ENCODE measurements around the gene PRKG1.

The PRKG1 gene

GRCh38 chr10:51950371-51950995, 876.2 kb downstream of the PRKG1 start:
- no peak for DNase-seq (ENCODE audit: low spot score)
- TF ChIP-seq CTCF (conservative IDR thresholded peaks at IDR 0.05; ENCODE audit: low read depth), result no peak
- ChIA-PET POLR2A (ENCODE audit: low non-redundant PET) (no interaction called here), CTCF (no interaction called here)
- no peak overlapping the region for H3K27ac ChIP-seq

GRCh38 chr10:51950996-51951555, 876.8 kb downstream of the PRKG1 start:
- ChIA-PET POLR2A (ENCODE audit: low non-redundant PET) (no interaction called here), CTCF (no interaction called here)
- no peak for DNase-seq (ENCODE audit: low spot score)
- TF ChIP-seq CTCF (conservative IDR thresholded peaks at IDR 0.05; ENCODE audit: low read depth), result no peak
- H3K27ac ChIP-seq, result no peak overlapping the region

- ChIA-PET CTCF (no interaction called here), POLR2A (ENCODE audit: low non-redundant PET) (no interaction called here)
- H3K27ac ChIP-seq, result no peak overlapping the region
- DNase-seq (ENCODE audit: low spot score), result no peak
- no peak for TF ChIP-seq CTCF (conservative IDR thresholded peaks at IDR 0.05; ENCODE audit: low read depth)
Measured at GRCh38 chr10:51951601-51952000, 877.3 kb downstream of the PRKG1 start.

GRCh38 chr10:51952056-51952455, 877.8 kb downstream of the PRKG1 start:
- no peak for DNase-seq (ENCODE audit: low spot score)
- TF ChIP-seq CTCF (conservative IDR thresholded peaks at IDR 0.05; ENCODE audit: low read depth), result no peak
- ChIA-PET POLR2A (ENCODE audit: low non-redundant PET) (no interaction called here), CTCF (no interaction called here)
- H3K27ac ChIP-seq, result no peak overlapping the region

GRCh38 chr10:51955696-51956095, 881.4 kb downstream of the PRKG1 start:
- ChIA-PET POLR2A (ENCODE audit: low non-redundant PET) (no interaction called here), CTCF (no interaction called here)
- no peak for DNase-seq (ENCODE audit: low spot score)
- no peak overlapping the region for H3K27ac ChIP-seq
- TF ChIP-seq CTCF (conservative IDR thresholded peaks at IDR 0.05; ENCODE audit: low read depth), result no peak

GRCh38 chr10:51956822-51957221, 882.5 kb downstream of the PRKG1 start:
- ChIA-PET POLR2A (ENCODE audit: low non-redundant PET) (no interaction called here), CTCF (no interaction called here)
- TF ChIP-seq CTCF (conservative IDR thresholded peaks at IDR 0.05; ENCODE audit: low read depth), result no peak
- H3K27ac ChIP-seq, result no peak overlapping the region
- DNase-seq (ENCODE audit: low spot score), result no peak
